SU-DHL-6 (cell line): ENCODE data around the gene SDCCAG8.

ENCODE experiments used
- H2AFZ ChIP-seq: fragments of 200-600 bp; sonication (generic); 2 replicates; pipeline ENCODE4 v1.6.1; 2014; ENCODE audit warnings: low read depth, mild to moderate bottlenecking, moderate library complexity, mixed read lengths, antibody characterized with exemption, low read length; ENCODE audit not compliant: severe bottlenecking
- H3F3A ChIP-seq: fragments of 200-600 bp; shearing (Covaris generic); 2 replicates; pipeline ENCODE4 v1.6.0; 2016; ENCODE audit warnings: antibody characterized with exemption, mild to moderate bottlenecking; ENCODE audit not compliant: insufficient read depth
- H3K27ac ChIP-seq: fragments of 200-600 bp; sonication (generic); 2 replicates; pipeline ENCODE4 v1.5.1; 2016; ENCODE audit warnings: low read depth, mild to moderate bottlenecking, low read length, moderate library complexity, mixed read lengths
- H3K27me3 ChIP-seq: fragments of 200-600 bp; sonication (generic), shearing (Covaris generic); 2 replicates; pipeline ENCODE4 v1.6.0; 2014; ENCODE audit warnings: mild to moderate bottlenecking, low read length
- H3K36me3 ChIP-seq: fragments of 200-600 bp; sonication (generic); 2 replicates; pipeline ENCODE4 v1.6.1; 2014; ENCODE audit warnings: mild to moderate bottlenecking, low read length, mixed read lengths
- H3K4me2 ChIP-seq: fragments of 300-600, 200-600 bp; shearing (Covaris generic), sonication (generic); 2 replicates; pipeline ENCODE4 v1.6.0; 2014; ENCODE audit warnings: low read length, low read depth, mild to moderate bottlenecking; ENCODE audit not compliant: poor library complexity, severe bottlenecking
- H3K4me3 ChIP-seq: fragments of 200-600 bp; sonication (generic); 2 replicates; pipeline ENCODE4 v1.5.1; 2014; ENCODE audit warnings: antibody characterized with exemption, low read length, mild to moderate bottlenecking, mixed read lengths; ENCODE audit not compliant: insufficient read depth, poor library complexity, severe bottlenecking
- H3K79me2 ChIP-seq: fragments of 200-600 bp; sonication (generic); 2 replicates; pipeline ENCODE4 v1.6.1; 2014; ENCODE audit warnings: mild to moderate bottlenecking, low read length, moderate library complexity; ENCODE audit not compliant: insufficient read depth
- H3K9ac ChIP-seq: fragments of 200-600 bp; sonication (generic); 2 replicates; pipeline ENCODE4 v1.7.0; 2014; ENCODE audit warnings: mild to moderate bottlenecking, low read length
- H3K9me2 ChIP-seq: fragments of 200-600 bp; sonication (generic); replicated peaks from 2 replicates; pipeline ENCODE4 v1.6.1; 2014; ENCODE audit warnings: low read length; ENCODE audit not compliant: insufficient read depth
- H3K9me3 ChIP-seq: fragments of 200-600 bp; sonication (generic); 2 replicates; pipeline ENCODE4 v1.6.1; 2014; ENCODE audit warnings: low read length, mixed read lengths; ENCODE audit not compliant: insufficient read depth
- H4K20me1 ChIP-seq: fragments of 200-600 bp; sonication (generic); 2 replicates; pipeline ENCODE4 v1.6.1; 2014; ENCODE audit warnings: low read depth, mild to moderate bottlenecking, antibody characterized with exemption, low read length, moderate library complexity, mixed read lengths
- CTCF ChIP-seq: fragments of 200-600 bp; sonication (generic); IDR thresholded peaks from one replicate; pipeline ENCODE4 v1.5.1; 2017; ENCODE audit warnings: antibody characterized with exemption, mild to moderate bottlenecking, low read length, moderate library complexity; ENCODE audit not compliant: insufficient read depth, poor library complexity, severe bottlenecking
- EZH2phosphoT487 ChIP-seq: fragments of 200-600 bp; sonication (generic), shearing (Covaris generic); conservative IDR thresholded peaks from 2 replicates; pipeline ENCODE4 v1.6.1; 2018; ENCODE audit warnings: mild to moderate bottlenecking, antibody characterized with exemption, low read length, moderate library complexity, mixed read lengths

SDCCAG8 gene

GRCh38 chr1:243508303-243508713, 252.5 kb downstream of the SDCCAG8 start:
- no peak for TF ChIP-seq CTCF
- no peak for TF ChIP-seq EZH2phosphoT487
- Histone ChIP-seq H3K9me3 (no peaks in the 10 kb centered on the region), H3K79me2 (no peaks in the 10 kb centered on the region), H3K9ac (no peak overlapping the region), H4K20me1 (no peaks in the 10 kb centered on the region), H3K27me3 (no peaks in the 10 kb centered on the region), H2AFZ (no peak overlapping the region), H3K36me3 (no peaks in the 10 kb centered on the region), H3K9me2 (no peaks in the 10 kb centered on the region), H3K4me2 (no peak overlapping the region), H3F3A (no peaks in the 10 kb centered on the region), H3K27ac (no peak overlapping the region), H3K4me3 (no peak overlapping the region)

GRCh38 chr1:243508943-243509342, 253.1 kb downstream of the SDCCAG8 start:
- H3K36me3 ChIP-seq, result no peaks in the 10 kb centered on the region
- no peak overlapping the region for H3K9ac ChIP-seq
- TF ChIP-seq CTCF, result no peak

DNA sequence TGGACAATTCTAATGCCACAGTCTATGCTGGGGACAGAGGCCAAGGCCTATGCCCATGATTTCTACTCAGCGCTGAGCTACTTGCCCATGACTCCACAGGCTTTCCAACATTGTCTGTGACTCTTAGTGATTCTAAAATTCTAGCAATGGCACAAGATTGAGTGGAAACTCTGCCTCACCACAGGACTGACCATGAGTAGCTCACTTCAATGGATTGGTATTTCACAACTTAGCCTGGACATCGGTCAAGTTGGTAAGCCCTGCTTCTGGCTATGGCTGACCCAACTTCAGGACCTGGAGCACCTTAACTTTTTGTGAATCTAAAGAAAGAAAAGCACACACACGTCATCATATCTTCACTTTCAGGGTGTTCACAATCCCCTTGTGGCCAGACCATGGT, 255.1 kb downstream of the SDCCAG8 start:
- no peaks in the 10 kb centered on the region for H3K36me3 ChIP-seq
- H3K9ac ChIP-seq, result no peak overlapping the region
- no peaks in the 10 kb centered on the region for H3F3A ChIP-seq
- H3K9me3 ChIP-seq, result no peaks in the 10 kb centered on the region
- H3K4me2 ChIP-seq, result no peak overlapping the region
- H3K27ac ChIP-seq, result no peak overlapping the region
- no peaks in the 10 kb centered on the region for H3K79me2 ChIP-seq
- no peaks in the 10 kb centered on the region for H4K20me1 ChIP-seq
- no peak overlapping the region for H3K4me3 ChIP-seq
- TF ChIP-seq CTCF (no peak), EZH2phosphoT487 (no peak)
- no peak overlapping the region for H2AFZ ChIP-seq
- H3K27me3 ChIP-seq, result no peaks in the 10 kb centered on the region
- H3K9me2 ChIP-seq, result no peaks in the 10 kb centered on the region

More at GRCh38 chr1:243508943-243509342, 253.1 kb downstream of the SDCCAG8 start:
- H3K9me2 ChIP-seq, result no peaks in the 10 kb centered on the region
- H3K79me2 ChIP-seq, result no peaks in the 10 kb centered on the region
- H2AFZ ChIP-seq, result no peak overlapping the region
- no peaks in the 10 kb centered on the region for H3K9me3 ChIP-seq
- H3K27ac ChIP-seq, result no peak overlapping the region
- H4K20me1 ChIP-seq, result no peaks in the 10 kb centered on the region
- H3K27me3 ChIP-seq, result no peaks in the 10 kb centered on the region
- no peaks in the 10 kb centered on the region for H3F3A ChIP-seq
- no peak overlapping the region for H3K4me3 ChIP-seq
- no peak overlapping the region for H3K4me2 ChIP-seq
